Natural killer cell (primary cell): ENCODE measurements around the gene CC2D1A. TPM values are rescaled to one million over a fixed set of nuclear protein-coding genes. Genes with fewer than 3 reads are reported as not detected.

Experiments
- ATAC-seq, 3 donors: fragments of 150-1000 bp in 2 of 3; fragments of 200-7000 bp in 1 of 3; cut with Tn5 transposase; 1 replicate in 1 of 3; 2 replicates in 2 of 3; pipeline ENCODE4 v1.10.0; 2021; ENCODE audit warnings: mild to moderate bottlenecking in 2 of 3, moderate library complexity in 2 of 3
- DNase-seq, 2 donors: peaks; one replicate each; pipeline versions ENCODE4 v3.0.0 to v3.0.0-alpha.2; 2013 to 2021; ENCODE audit warnings: mixed read lengths in 1 of 2
- H3K27ac ChIP-seq: one replicate; pipeline ENCODE4 v1.5.1; 2013; ENCODE audit warnings: mild to moderate bottlenecking, low read length
- H3K27me3 ChIP-seq: one replicate; pipeline ENCODE4 v1.6.1; 2013; ENCODE audit warnings: low read length; ENCODE audit not compliant: control insufficient read depth, insufficient read depth
- H3K36me3 ChIP-seq: one replicate; pipeline ENCODE4 v1.6.1; 2013; ENCODE audit warnings: low read length; ENCODE audit not compliant: control insufficient read depth, insufficient read depth
- H3K4me1 ChIP-seq: one replicate; pipeline ENCODE4 v1.6.1; 2013; ENCODE audit warnings: low read length; ENCODE audit not compliant: control insufficient read depth, insufficient read depth
- H3K4me3 ChIP-seq: one replicate; pipeline ENCODE4 v1.5.1; 2013; ENCODE audit warnings: low read length
- H3K9me3 ChIP-seq: one replicate; pipeline ENCODE4 v1.6.1; 2013; ENCODE audit warnings: low read length; ENCODE audit not compliant: control insufficient read depth, insufficient read depth
- H3K27ac Mint-ChIP-seq, 2 donors: one replicate each; pipeline ENCODE4 v1.8.0; 2022; ENCODE audit warnings: mild to moderate bottlenecking in 2 of 2, mixed read lengths in 2 of 2, moderate library complexity in 1 of 2
- H3K27me3 Mint-ChIP-seq, 2 donors: one replicate each; pipeline ENCODE4 v1.8.0; 2022; ENCODE audit warnings: low read depth in 2 of 2, mixed read lengths in 2 of 2
- H3K36me3 Mint-ChIP-seq: one replicate; pipeline ENCODE4 v1.8.0; 2022; ENCODE audit warnings: mixed read lengths
- H3K4me1 Mint-ChIP-seq, 2 donors: one replicate each; pipeline ENCODE4 v1.8.0; 2022; ENCODE audit warnings: mixed read lengths in 2 of 2
- H3K4me3 Mint-ChIP-seq: one replicate; pipeline ENCODE4 v1.8.0; 2022; ENCODE audit warnings: mild to moderate bottlenecking, moderate library complexity, mixed read lengths
- H3K9me3 Mint-ChIP-seq, 2 donors: one replicate each; pipeline ENCODE4 v1.8.0; 2022; ENCODE audit warnings: mixed read lengths in 2 of 2
- WGBS: methylation state at CpG from one replicate; pipeline ENCODE4 v1.1.7; 2013; ENCODE audit warnings: missing lambda C conversion rate; ENCODE audit not compliant: insufficient coverage; 5-methylcytosine and 5-hydroxymethylcytosine counted together
- intact Hi-C: fragments of 100-400 bp; cut with micrococcal nuclease; formaldehyde crosslinking; loops from one replicate; pipeline ENCODE4 v1.14.2; 2022
- total RNA-seq, 4 donors: library from RNA; stranded (reverse); fragments of 120-200 nt in 1 of 4; gene quantifications; one replicate each; pipeline versions ENCODE4 v1.2.3 to v1.2.4, GENCODE V29; 2013 to 2022
- TF ChIP-seq, protein P1 (sequence below): fragments of 200-600 bp; IDR thresholded peaks from one replicate; pipeline ENCODE4 v1.8.0; 2022; ENCODE audit warnings: antibody characterized with exemption

The CC2D1A gene
- total RNA-seq, 3 donors from 2014 or later (not counting 1 experiment from before 2014, with no cell fraction given) = 42.8 to 49.3 (median 48.4) TPM

GRCh38 chr19:13860679-13861391 is 45.2 kb upstream of the CC2D1A start:
- ATAC-seq = no peak
- peak overlapping the region; percentile 97 to 100 for H3K27ac Mint-ChIP-seq
- Histone ChIP-seq H3K27me3 (peaks cover 12% of the 10 kb centered on the region), H3K36me3 (no peaks in the 10 kb centered on the region), H3K27ac (peak overlapping the region; percentile 99), H3K4me1 (peaks cover 27% of the 10 kb centered on the region), H3K9me3 (no peaks in the 10 kb centered on the region), H3K4me3 (no peak overlapping the region)
- TF ChIP-seq, protein P1, sequence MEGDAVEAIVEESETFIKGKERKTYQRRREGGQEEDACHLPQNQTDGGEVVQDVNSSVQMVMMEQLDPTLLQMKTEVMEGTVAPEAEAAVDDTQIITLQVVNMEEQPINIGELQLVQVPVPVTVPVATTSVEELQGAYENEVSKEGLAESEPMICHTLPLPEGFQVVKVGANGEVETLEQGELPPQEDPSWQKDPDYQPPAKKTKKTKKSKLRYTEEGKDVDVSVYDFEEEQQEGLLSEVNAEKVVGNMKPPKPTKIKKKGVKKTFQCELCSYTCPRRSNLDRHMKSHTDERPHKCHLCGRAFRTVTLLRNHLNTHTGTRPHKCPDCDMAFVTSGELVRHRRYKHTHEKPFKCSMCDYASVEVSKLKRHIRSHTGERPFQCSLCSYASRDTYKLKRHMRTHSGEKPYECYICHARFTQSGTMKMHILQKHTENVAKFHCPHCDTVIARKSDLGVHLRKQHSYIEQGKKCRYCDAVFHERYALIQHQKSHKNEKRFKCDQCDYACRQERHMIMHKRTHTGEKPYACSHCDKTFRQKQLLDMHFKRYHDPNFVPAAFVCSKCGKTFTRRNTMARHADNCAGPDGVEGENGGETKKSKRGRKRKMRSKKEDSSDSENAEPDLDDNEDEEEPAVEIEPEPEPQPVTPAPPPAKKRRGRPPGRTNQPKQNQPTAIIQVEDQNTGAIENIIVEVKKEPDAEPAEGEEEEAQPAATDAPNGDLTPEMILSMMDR = no peak
- intact Hi-C loops = loop anchor here (1.0 kb wide), 1 partner anchor 14 kb away; no protein-coding TSS in a partner anchor
- H3K36me3 Mint-ChIP-seq = no peaks in the 10 kb centered on the region
- peaks cover 16 to 37% of the 10 kb centered on the region in 2 donors for H3K4me1 Mint-ChIP-seq
- H3K4me3 Mint-ChIP-seq = peak overlapping the region; percentile 96
- H3K9me3 Mint-ChIP-seq = no peaks in the 10 kb centered on the region
- peaks cover 8 to 17% of the 10 kb centered on the region in 2 donors for H3K27me3 Mint-ChIP-seq
- 92% methylated on average over 12 of the region's 13 CpGs for WGBS
- no peak for DNase-seq

DNA sequence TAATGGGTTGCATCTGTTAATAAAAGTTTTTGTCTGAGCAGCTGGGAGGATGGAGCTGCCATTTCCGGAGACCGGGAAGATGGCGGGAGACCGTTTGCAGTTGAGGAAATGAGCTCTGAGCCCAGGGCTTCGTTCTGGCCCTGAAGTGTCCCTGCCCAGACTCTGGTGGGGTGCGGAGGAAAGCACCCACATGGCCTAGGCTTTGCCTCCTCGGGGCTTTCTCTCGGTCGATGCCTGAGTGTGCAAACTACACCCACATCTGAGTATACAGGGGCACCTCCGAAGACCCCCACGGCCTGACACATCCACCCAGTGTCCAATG is 44.6 kb upstream of the CC2D1A start:
- TF ChIP-seq, protein P1 = no peak
- H3K36me3 Mint-ChIP-seq = no peaks in the 10 kb centered on the region
- peaks cover 11 to 19% of the 10 kb centered on the region in 2 donors for H3K27me3 Mint-ChIP-seq
- peak overlapping the region; percentile 97 to 100 for H3K27ac Mint-ChIP-seq
- ATAC-seq (peak; percentile 34 to 42 (median 37)), DNase-seq (peak in 1 of 2 donors; percentile 75)
- peak overlapping the region; percentile 59 for H3K4me3 ChIP-seq
- H3K4me3 Mint-ChIP-seq = peak overlapping the region; percentile 96
- peaks cover 32% of the 10 kb centered on the region for H3K4me1 ChIP-seq
- H3K27me3 ChIP-seq = peaks cover 17% of the 10 kb centered on the region
- peak overlapping the region; percentile 99 for H3K27ac ChIP-seq
- intact Hi-C loops = loop anchor here (1.0 kb wide), 1 partner anchor 14 kb away; no protein-coding TSS in a partner anchor
- no peaks in the 10 kb centered on the region for H3K36me3 ChIP-seq
- H3K9me3 Mint-ChIP-seq = no peaks in the 10 kb centered on the region
- peaks cover 19 to 40% of the 10 kb centered on the region in 2 donors for H3K4me1 Mint-ChIP-seq
- H3K9me3 ChIP-seq = no peaks in the 10 kb centered on the region
- 12% methylated on average over 11 of the region's 11 CpGs for WGBS

GRCh38 chr19:13861714-13862531 is 44.1 kb upstream of the CC2D1A start:
- Histone ChIP-seq H3K4me1 (peaks cover 34% of the 10 kb centered on the region), H3K27ac (peak overlapping the region; percentile 99), H3K36me3 (no peaks in the 10 kb centered on the region), H3K4me3 (peak overlapping the region; percentile 59), H3K9me3 (no peaks in the 10 kb centered on the region), H3K27me3 (peaks cover 21% of the 10 kb centered on the region)
- Mint-ChIP-seq H3K4me1 (peaks cover 24 to 44% of the 10 kb centered on the region in 2 donors), H3K27me3 (peaks cover 16 to 24% of the 10 kb centered on the region in 2 donors), H3K36me3 (no peaks in the 10 kb centered on the region), H3K4me3 (peak overlapping the region; percentile 96), H3K9me3 (no peaks in the 10 kb centered on the region), H3K27ac (peak overlapping the region; percentile 97 to 100)
- intact Hi-C loops = loop anchor here (1.0 to 2.0 kb wide), 5 partner anchors 15 to 585 kb away; no protein-coding TSS in a partner anchor
- peak; percentile 84 to 96 (median 87) for ATAC-seq
- WGBS = under 1% methylated on average over 25 of the region's 27 CpGs
- TF ChIP-seq, protein P1 = peak; percentile 98
- DNase-seq = peak; percentile 93 to 95
